ENCODE data around the gene DCBLD2. TPM values are rescaled to one million over a fixed set of nuclear protein-coding genes. Genes with fewer than 3 reads are reported as not detected.

Gene DCBLD2
- total and polyA plus RNA-seq, 9 of the 15 experiments (the other 6 are each of a cell fraction or from before 2014, with no cell fraction given), result 2.7 to 14.6 (median 7.4) TPM

DNA sequence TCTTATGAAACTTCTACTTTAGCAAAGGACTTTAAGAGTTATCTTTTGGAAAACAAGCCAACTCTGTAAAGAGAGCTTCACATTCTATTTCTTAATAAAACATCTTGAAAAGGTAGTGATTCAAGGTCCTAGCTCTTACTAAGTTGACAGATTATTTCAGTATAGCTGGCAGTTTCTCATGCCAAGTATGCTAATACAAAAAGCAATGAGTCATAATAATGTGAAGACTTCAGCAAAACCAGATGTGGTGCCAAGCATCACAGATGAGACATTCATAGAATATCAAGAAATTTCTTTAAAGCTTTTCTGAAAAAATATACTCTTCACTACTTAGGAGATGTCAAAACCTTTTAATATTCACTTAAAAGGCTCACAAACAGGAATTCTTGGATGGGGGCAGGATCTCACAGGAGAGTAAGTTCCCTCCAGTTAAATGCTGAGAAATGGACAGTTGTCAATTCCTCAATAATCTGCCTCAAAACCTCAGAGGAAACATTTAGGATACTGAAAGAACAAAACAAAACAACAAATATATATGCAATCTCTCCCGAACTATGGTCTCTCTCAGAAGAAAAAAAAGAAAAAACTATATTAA, 45.6 kb downstream of the DCBLD2 start:
- no TSS peak for BruUV-seq (replicated peaks)
- Histone ChIP-seq H2AFZ (ENCODE audit: low read depth, low read length) (no peak overlapping the region), H3K9me1 (ENCODE audit: control insufficient read depth, insufficient read depth, low read length) (no peaks in the 10 kb centered on the region), H3K9ac (ENCODE audit: insufficient read depth in 1 of 2, low read depth in 2 of 2, low read length in 2 of 2) (no peak overlapping the region), H3K27ac (ENCODE audit: extremely low read depth, low read depth, low read length) (no peak overlapping the region), H3K36me3 (ENCODE audit: control insufficient read depth, insufficient read depth, low read length) (no peaks in the 10 kb centered on the region), H4K20me1 (replicated peaks; ENCODE audit: control insufficient read depth, insufficient read depth, low read length) (no peaks in the 10 kb centered on the region), H3K79me2 (ENCODE audit: control insufficient read depth, insufficient read depth, low read length) (no peaks in the 10 kb centered on the region; the same call in 2 of the 3 replicates), H3K4me3 (no peak overlapping the region), H3K4me2 (ENCODE audit: insufficient read depth, low read length) (no peak overlapping the region), H3K27me3 (ENCODE audit: control insufficient read depth in 2 of 2, insufficient read depth in 2 of 2, low read length in 2 of 2) (no peaks in the 10 kb centered on the region), H3K4me1 (replicated peaks in 1 of 2; ENCODE audit: control insufficient read depth in 2 of 2, insufficient read depth in 2 of 2, low read length in 2 of 2) (no peaks in the 10 kb centered on the region; a peak in 1 of 5 replicates), H3K9me3 (replicated peaks; ENCODE audit: control insufficient read depth, insufficient read depth, low read depth, low read length) (0 out of 2 replicates have a peak, but pooled peaks cover 2% of the 10 kb centered on the region)
- no peak for TF ChIP-seq SETDB1 (IDR thresholded peaks at IDR 0.05; ENCODE audit: low read length)
- TF ChIP-seq ZNF75A (CRISPR knock-in tag; IDR thresholded peaks at IDR 0.05), result no peak
- TF ChIP-seq ZKSCAN1 (IDR thresholded peaks at IDR 0.05; ENCODE audit: low read depth, low read length), result no peak
- no peak for TF ChIP-seq SIRT6 (IDR thresholded peaks at IDR 0.05; ENCODE audit: low read depth, low read length)
- no peak for TF ChIP-seq SIN3A (IDR thresholded peaks at IDR 0.05; ENCODE audit: borderline replicate concordance in 2 of 2, control insufficient read depth in 1 of 2, low read depth in 2 of 2, low read length in 2 of 2)
- no peak for TF ChIP-seq SIN3B (IDR thresholded peaks at IDR 0.05; ENCODE audit: low read depth)
- no peak for TF ChIP-seq GATAD2B (IDR thresholded peaks at IDR 0.05; ENCODE audit: borderline replicate concordance)
- no peak for TF ChIP-seq GATA2 (CRISPR knock-in tag; IDR thresholded peaks at IDR 0.05)
- TF ChIP-seq ZNF121 (CRISPR knock-in tag; conservative IDR thresholded peaks at IDR 0.05), result no peak
- TF ChIP-seq, protein P1, sequence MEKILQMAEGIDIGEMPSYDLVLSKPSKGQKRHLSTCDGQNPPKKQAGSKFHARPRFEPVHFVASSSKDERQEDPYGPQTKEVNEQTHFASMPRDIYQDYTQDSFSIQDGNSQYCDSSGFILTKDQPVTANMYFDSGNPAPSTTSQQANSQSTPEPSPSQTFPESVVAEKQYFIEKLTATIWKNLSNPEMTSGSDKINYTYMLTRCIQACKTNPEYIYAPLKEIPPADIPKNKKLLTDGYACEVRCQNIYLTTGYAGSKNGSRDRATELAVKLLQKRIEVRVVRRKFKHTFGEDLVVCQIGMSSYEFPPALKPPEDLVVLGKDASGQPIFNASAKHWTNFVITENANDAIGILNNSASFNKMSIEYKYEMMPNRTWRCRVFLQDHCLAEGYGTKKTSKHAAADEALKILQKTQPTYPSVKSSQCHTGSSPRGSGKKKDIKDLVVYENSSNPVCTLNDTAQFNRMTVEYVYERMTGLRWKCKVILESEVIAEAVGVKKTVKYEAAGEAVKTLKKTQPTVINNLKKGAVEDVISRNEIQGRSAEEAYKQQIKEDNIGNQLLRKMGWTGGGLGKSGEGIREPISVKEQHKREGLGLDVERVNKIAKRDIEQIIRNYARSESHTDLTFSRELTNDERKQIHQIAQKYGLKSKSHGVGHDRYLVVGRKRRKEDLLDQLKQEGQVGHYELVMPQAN (IDR thresholded peaks at IDR 0.05; ENCODE audit: borderline replicate concordance), result no peak
- no peak for TF ChIP-seq MEF2A (IDR thresholded peaks at IDR 0.05; ENCODE audit: control insufficient read depth, low read depth, low read length)
- TF ChIP-seq ZNF79 (CRISPR knock-in tag; IDR thresholded peaks at IDR 0.05; ENCODE audit: low read depth), result no peak
- no peak for TF ChIP-seq IRF2 (CRISPR knock-in tag; IDR thresholded peaks at IDR 0.05)
- intact Hi-C loops (cut with micrococcal nuclease) (no loop called here), in situ Hi-C loops (cut with MboI) (no loop called here)
- POLR2A ChIA-PET, result no interaction called here
- WGBS (ENCODE audit: insufficient coverage, low coverage, missing lambda C conversion rate), result no CpG with 5 or more reads among the region's 1 CpG
- ATAC-seq (no peak), DNase-seq (ENCODE audit: extremely low read depth in 1 of 4, low spot score in 3 of 4) (no peak), FAIRE-seq (no peak)
- CTCF ChIA-PET (ENCODE audit: low intra/inter-chr PET ratio), result no interaction called here
